Activated T-helper 2 cell treated with anti-CD3 and anti-CD28 coated beads, Interferon-gamma antibody, Interleukin-2, Interleukin-4, amounts not matched to agents 10 μg/mL and 5 μg/mL and 100 μg/mL, durations not matched to agents 14 hours and 24 hours and 36 hours (primary cell): ENCODE results near the gene STRADB. TPM values are rescaled to one million over a fixed set of nuclear protein-coding genes. Genes with fewer than 3 reads are reported as not detected.
"Not testable (repeated sequence)": the region's sequence is repeated elsewhere in the genome, so short reads cannot be mapped to it uniquely, and the experiment has no call there.

Experiments used
- DNase-seq: peaks from one replicate; pipeline ENCODE4 v3.0.0; 2021; ENCODE audit warnings: low spot score
- H3K27ac Mint-ChIP-seq: one replicate; pipeline ENCODE4 v1.8.0; 2021; ENCODE audit warnings: mixed read lengths
- H3K27me3 Mint-ChIP-seq: one replicate; pipeline ENCODE4 v1.8.0; 2021; ENCODE audit warnings: low read depth, mixed read lengths
- H3K36me3 Mint-ChIP-seq: one replicate; pipeline ENCODE4 v1.8.0; 2021; ENCODE audit warnings: low read depth, mixed read lengths
- H3K4me1 Mint-ChIP-seq: one replicate; pipeline ENCODE4 v1.8.0; 2021; ENCODE audit warnings: low read depth, mixed read lengths
- H3K4me3 Mint-ChIP-seq: one replicate; pipeline ENCODE4 v1.8.0; 2021; ENCODE audit warnings: low read depth, mild to moderate bottlenecking, moderate library complexity, mixed read lengths
- H3K9me3 Mint-ChIP-seq: one replicate; pipeline ENCODE4 v1.8.0; 2021; ENCODE audit warnings: mixed read lengths
- intact Hi-C: fragments of 100-400 bp; cut with micrococcal nuclease; formaldehyde crosslinking; loops from one replicate; pipeline ENCODE4 v1.15.1; 2023
- total RNA-seq: library from RNA; stranded (reverse); gene quantifications from 2 replicates; pipeline ENCODE4 v1.2.3, GENCODE V29; 2022

STRADB gene
- total RNA-seq, 1 donor from 2014 or later = 20.7 TPM

GRCh38 chr2:201483758-201484157, 32.2 kb downstream of the STRADB start:
- H3K9me3 Mint-ChIP-seq, H3K27ac Mint-ChIP-seq, H3K4me1 Mint-ChIP-seq, H3K36me3 Mint-ChIP-seq, intact Hi-C loops, H3K4me3 Mint-ChIP-seq, DNase-seq: not testable (repeated sequence)
- peaks cover 14% of the 10 kb centered on the region for H3K27me3 Mint-ChIP-seq

- DNase-seq = no peak
- Mint-ChIP-seq H3K27ac (no peak overlapping the region), H3K9me3 (no peaks in the 10 kb centered on the region), H3K36me3 (no peaks in the 10 kb centered on the region), H3K27me3 (peaks cover 16% of the 10 kb centered on the region), H3K4me3 (no peak overlapping the region), H3K4me1 (no peaks in the 10 kb centered on the region)
- intact Hi-C loops = no loop called here
Measured at GRCh38 chr2:201484805-201485204, 33.3 kb downstream of the STRADB start.

GRCh38 chr2:201490291-201490690, 38.8 kb downstream of the STRADB start:
- no peaks in the 10 kb centered on the region for H3K9me3 Mint-ChIP-seq
- no peaks in the 10 kb centered on the region for H3K36me3 Mint-ChIP-seq
- peaks cover 42% of the 10 kb centered on the region for H3K27me3 Mint-ChIP-seq
- no peak overlapping the region for H3K27ac Mint-ChIP-seq
- no peak overlapping the region for H3K4me3 Mint-ChIP-seq
- H3K4me1 Mint-ChIP-seq = no peaks in the 10 kb centered on the region
- no peak for DNase-seq
- intact Hi-C loops = no loop called here

GRCh38 chr2:201496785-201497184, 45.2 kb downstream of the STRADB start:
- H3K27me3 Mint-ChIP-seq = peaks cover 17% of the 10 kb centered on the region
- H3K27ac Mint-ChIP-seq = no peak overlapping the region

GRCh38 chr2:201500534-201500933, 49.0 kb downstream of the STRADB start:
- no peak overlapping the region for H3K27ac Mint-ChIP-seq

More at GRCh38 chr2:201496785-201497184, 45.2 kb downstream of the STRADB start:
- Mint-ChIP-seq H3K4me1 (no peaks in the 10 kb centered on the region), H3K4me3 (no peak overlapping the region), H3K9me3 (peaks cover 6% of the 10 kb centered on the region), H3K36me3 (no peaks in the 10 kb centered on the region)
- intact Hi-C loops = no loop called here
- DNase-seq = no peak

GRCh38 chr2:201502713-201503112, 51.2 kb downstream of the STRADB start:
- H3K36me3 Mint-ChIP-seq = peaks cover 4% of the 10 kb centered on the region
- intact Hi-C loops = no loop called here
- no peaks in the 10 kb centered on the region for H3K27me3 Mint-ChIP-seq
- H3K9me3 Mint-ChIP-seq = peaks cover 28% of the 10 kb centered on the region
- no peaks in the 10 kb centered on the region for H3K4me1 Mint-ChIP-seq
- DNase-seq = no peak
- H3K27ac Mint-ChIP-seq = no peak overlapping the region
- H3K4me3 Mint-ChIP-seq = no peak overlapping the region

More at GRCh38 chr2:201500534-201500933, 49.0 kb downstream of the STRADB start:
- no peak for DNase-seq
- Mint-ChIP-seq H3K27me3 (no peaks in the 10 kb centered on the region), H3K36me3 (peaks cover 4% of the 10 kb centered on the region), H3K4me3 (no peak overlapping the region), H3K9me3 (peaks cover 25% of the 10 kb centered on the region), H3K4me1 (no peaks in the 10 kb centered on the region)
- intact Hi-C loops = no loop called here

GRCh38 chr2:201507725-201508124, 56.2 kb downstream of the STRADB start:
- H3K27ac Mint-ChIP-seq = no peak overlapping the region
- no peaks in the 10 kb centered on the region for H3K4me1 Mint-ChIP-seq
- peaks cover 1% of the 10 kb centered on the region for H3K36me3 Mint-ChIP-seq
- peaks cover 2% of the 10 kb centered on the region for H3K27me3 Mint-ChIP-seq
- intact Hi-C loops = no loop called here
- no peak for DNase-seq
- H3K9me3 Mint-ChIP-seq = peaks cover 19% of the 10 kb centered on the region
- no peak overlapping the region for H3K4me3 Mint-ChIP-seq

- DNase-seq = no peak
- Mint-ChIP-seq H3K36me3 (no peaks in the 10 kb centered on the region), H3K4me1 (no peaks in the 10 kb centered on the region), H3K4me3 (no peak overlapping the region), H3K27me3 (peaks cover 2% of the 10 kb centered on the region), H3K9me3 (no peaks in the 10 kb centered on the region), H3K27ac (no peak overlapping the region)
- intact Hi-C loops = no loop called here
Measured at GRCh38 chr2:201513271-201513670, 61.7 kb downstream of the STRADB start.

GRCh38 chr2:201515573-201516246, 64.2 kb downstream of the STRADB start:
- H3K36me3 Mint-ChIP-seq = no peaks in the 10 kb centered on the region
- H3K27me3 Mint-ChIP-seq = peaks cover 1% of the 10 kb centered on the region
- intact Hi-C loops = no loop called here
- no peak for DNase-seq
- no peak overlapping the region for H3K4me3 Mint-ChIP-seq
- no peaks in the 10 kb centered on the region for H3K4me1 Mint-ChIP-seq
- H3K27ac Mint-ChIP-seq = no peak overlapping the region
- peaks cover 15% of the 10 kb centered on the region for H3K9me3 Mint-ChIP-seq

- intact Hi-C loops = no loop called here
- H3K4me1 Mint-ChIP-seq = peaks cover 1% of the 10 kb centered on the region
- H3K36me3 Mint-ChIP-seq = no peaks in the 10 kb centered on the region
- no peak for DNase-seq
- no peak overlapping the region for H3K27ac Mint-ChIP-seq
- no peaks in the 10 kb centered on the region for H3K27me3 Mint-ChIP-seq
- H3K4me3 Mint-ChIP-seq = no peak overlapping the region
- H3K9me3 Mint-ChIP-seq = peaks cover 26% of the 10 kb centered on the region
Measured at GRCh38 chr2:201517094-201517493, 65.6 kb downstream of the STRADB start.

- Mint-ChIP-seq H3K4me1 (peaks cover 2% of the 10 kb centered on the region), H3K36me3 (no peaks in the 10 kb centered on the region), H3K27me3 (no peaks in the 10 kb centered on the region), H3K4me3 (no peak overlapping the region), H3K27ac (no peak overlapping the region), H3K9me3 (peaks cover 46% of the 10 kb centered on the region)
- intact Hi-C loops = no loop called here
- DNase-seq = no peak
Measured at GRCh38 chr2:201520201-201520600, 68.7 kb downstream of the STRADB start.

- Mint-ChIP-seq H3K9me3 (peaks cover 70% of the 10 kb centered on the region), H3K27me3 (no peaks in the 10 kb centered on the region), H3K4me1 (peaks cover 6% of the 10 kb centered on the region), H3K4me3 (no peak overlapping the region), H3K36me3 (no peaks in the 10 kb centered on the region), H3K27ac (no peak overlapping the region)
- no peak for DNase-seq
- intact Hi-C loops = no loop called here
Measured at GRCh38 chr2:201522965-201523364, 71.4 kb downstream of the STRADB start.

GRCh38 chr2:201523506-201523905, 72.0 kb downstream of the STRADB start:
- H3K4me3 Mint-ChIP-seq = no peak overlapping the region
- H3K27me3 Mint-ChIP-seq = no peaks in the 10 kb centered on the region
- peaks cover 74% of the 10 kb centered on the region for H3K9me3 Mint-ChIP-seq
- DNase-seq = no peak
- no peak overlapping the region for H3K27ac Mint-ChIP-seq
- peaks cover 6% of the 10 kb centered on the region for H3K4me1 Mint-ChIP-seq
- H3K36me3 Mint-ChIP-seq = no peaks in the 10 kb centered on the region
- intact Hi-C loops = no loop called here
